Neural cell (in vitro differentiated cells): ENCODE results near the gene RPUSD1.

Experiments
- CTCF ChIP-seq: fragments of 450-650 bp; IDR thresholded peaks from 2 replicates; pipeline ENCODE4 v1.5.1; 2014; ENCODE audit warnings: antibody characterized with exemption, mild to moderate bottlenecking, moderate library complexity; ENCODE audit not compliant: poor library complexity, severe bottlenecking
- EZH2 ChIP-seq: fragments of 200-600, 300-800 bp; shearing (Covaris generic), sonication (generic); IDR thresholded peaks from 2 replicates; pipeline ENCODE4 v1.6.1; 2014; ENCODE audit warnings: antibody characterized with exemption, low read length, borderline replicate concordance, mild to moderate bottlenecking; ENCODE audit not compliant: insufficient read depth, poor library complexity, severe bottlenecking
- MXI1 ChIP-seq: fragments of 450-650 bp; conservative IDR thresholded peaks from 2 replicates; pipeline ENCODE4 v1.6.1; 2014; ENCODE audit warnings: antibody characterized with exemption, mild to moderate bottlenecking; ENCODE audit not compliant: poor library complexity, severe bottlenecking
- POLR2AphosphoS5 ChIP-seq: IDR thresholded peaks from 2 replicates; pipeline ENCODE4 v1.6.1; 2012
- RAD21 ChIP-seq: fragments of 450-650 bp; conservative IDR thresholded peaks from 2 replicates; pipeline ENCODE4 v1.6.1; 2014; ENCODE audit warnings: antibody characterized with exemption, mild to moderate bottlenecking, moderate library complexity
- REST ChIP-seq: IDR thresholded peaks from 2 replicates; pipeline ENCODE4 v1.6.1; 2012; ENCODE audit warnings: borderline replicate concordance
- SMC3 ChIP-seq: fragments of 450-650 bp; conservative IDR thresholded peaks from 2 replicates; pipeline ENCODE4 v1.6.1; 2014; ENCODE audit warnings: antibody characterized with exemption, mild to moderate bottlenecking, moderate library complexity; ENCODE audit not compliant: poor library complexity
- TAF1 ChIP-seq: IDR thresholded peaks from 2 replicates; pipeline ENCODE4 v1.6.1; 2012; ENCODE audit warnings: low read depth

GRCh38 chr16:805474-805873 lies 17.3 kb upstream of the RPUSD1 start:
- no peak for TF ChIP-seq CTCF
- no peak for TF ChIP-seq RAD21
- TF ChIP-seq POLR2AphosphoS5 = no peak
- no peak for TF ChIP-seq SMC3
- TF ChIP-seq TAF1 = no peak
- TF ChIP-seq EZH2 = no peak
- TF ChIP-seq MXI1 = no peak
- no peak for TF ChIP-seq REST
